ENCODE measurements around the gene DACH1.
A peak's percentile ranks its signal among the peaks of the same experiment; 100 is the strongest.
"Not testable (repeated sequence)": the region's sequence is repeated elsewhere in the genome, so short reads cannot be mapped to it uniquely, and the experiment has no call there.

The DACH1 gene

GRCh38 chr13:71828117-71828516, 38.9 kb downstream of the DACH1 start:
- DNase-seq = peak in 1 of 3 donors; percentile 14

DNA sequence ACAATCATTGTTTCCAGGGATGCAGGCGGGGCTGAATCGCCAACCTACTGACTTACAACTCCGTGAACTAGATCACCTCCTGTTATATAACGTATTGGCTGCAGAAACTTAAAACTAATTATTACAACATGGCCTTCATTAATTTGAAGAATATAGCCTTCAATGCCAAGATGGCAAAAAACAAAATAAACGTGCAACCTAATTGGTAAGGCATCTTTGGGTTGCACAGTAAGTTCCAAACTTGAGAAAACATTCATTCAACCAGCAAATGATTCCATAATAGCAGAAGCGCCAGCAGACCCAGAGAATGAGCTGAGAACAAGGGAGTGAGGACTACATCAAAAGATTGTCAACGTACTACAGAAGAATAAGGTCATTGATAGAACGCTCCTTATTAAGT, 39.8 kb downstream of the DACH1 start:
- DNase-seq = no peak

DNA sequence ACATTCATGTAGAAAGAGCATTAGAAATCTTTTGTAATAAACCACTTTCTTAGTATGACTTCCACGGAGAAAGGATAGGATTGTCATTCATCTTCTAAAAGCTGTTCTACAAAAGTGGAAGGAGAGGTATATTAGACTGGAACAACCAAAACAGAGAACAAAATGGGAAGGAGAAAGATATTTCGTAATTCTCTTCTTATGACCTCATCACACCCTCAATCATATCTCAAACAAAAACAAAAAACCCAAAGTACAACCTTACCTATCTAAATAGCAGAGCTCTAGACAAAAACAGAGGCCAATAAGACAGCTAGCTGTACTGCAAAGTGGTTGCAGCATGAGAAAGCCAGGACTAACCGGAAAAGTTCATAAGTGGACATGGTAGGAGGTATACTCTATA, 46.3 kb downstream of the DACH1 start:
- DNase-seq = peak; percentile 4 to 41 (median 37)

DNA sequence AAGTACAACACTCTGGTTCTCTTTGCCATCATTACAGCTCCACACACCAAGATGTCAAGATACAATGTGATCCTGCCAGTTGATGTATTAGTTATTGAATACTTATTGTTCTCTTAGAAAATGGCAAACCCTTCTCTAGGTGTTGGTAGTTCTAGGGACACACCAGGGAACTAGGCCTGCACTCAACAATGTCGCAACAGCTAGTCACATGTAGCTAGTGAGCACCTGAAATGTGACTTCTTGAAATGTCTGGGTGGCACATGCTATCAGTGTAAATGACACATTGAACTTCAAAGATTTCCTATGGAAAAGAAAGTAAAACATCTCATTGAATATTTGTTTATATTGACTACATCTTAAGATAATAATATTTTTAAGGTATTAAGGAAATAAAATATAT, 49.7 kb downstream of the DACH1 start:
- no peak for DNase-seq

GRCh38 chr13:71814806-71815360, 52.1 kb downstream of the DACH1 start:
- no peak for DNase-seq

DNA sequence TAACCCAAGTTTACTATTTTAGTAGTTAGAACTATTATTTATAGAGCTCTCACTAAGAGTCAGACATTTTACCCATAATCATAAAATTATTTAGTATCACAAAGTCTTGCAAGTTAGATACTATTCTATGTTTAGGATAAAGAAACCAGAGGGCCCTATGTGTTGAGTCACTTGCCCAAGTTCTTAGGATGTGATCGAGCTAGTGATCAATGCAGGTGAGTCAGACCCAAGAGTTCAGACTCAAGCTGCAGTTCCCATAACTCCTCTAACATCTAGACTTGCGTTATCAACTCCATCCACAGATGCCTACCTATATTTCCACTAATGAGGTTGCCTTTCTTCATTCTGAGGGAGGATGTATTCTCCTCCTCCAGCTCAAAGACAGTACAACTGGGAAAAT, 53.8 kb downstream of the DACH1 start:
- no peak for DNase-seq

- no peak for DNase-seq
Measured at GRCh38 chr13:71811344-71811743, 55.7 kb downstream of the DACH1 start.

DNA sequence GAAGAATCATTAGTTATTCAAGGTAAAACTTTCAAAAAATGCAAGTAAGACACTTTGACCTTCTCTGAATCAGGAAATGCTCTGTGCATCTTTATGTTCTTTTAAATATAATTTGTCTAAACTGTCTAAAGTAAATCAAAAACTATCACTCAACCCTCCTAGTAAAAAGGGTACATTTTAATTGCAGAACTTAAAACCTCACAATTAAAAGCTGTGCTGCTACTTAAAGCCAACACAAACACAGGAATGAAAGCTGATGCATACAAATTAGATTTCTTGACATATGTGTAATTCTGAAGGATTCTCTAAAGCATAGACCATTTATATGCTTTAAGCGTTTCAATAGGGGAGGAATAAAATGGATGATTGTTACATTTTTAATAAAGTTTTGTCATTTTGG, 58.3 kb downstream of the DACH1 start:
- DNase-seq = no peak

GRCh38 chr13:71806886-71807285, 60.1 kb downstream of the DACH1 start:
- DNase-seq = peak in 1 of 3 donors; percentile 12

DNA sequence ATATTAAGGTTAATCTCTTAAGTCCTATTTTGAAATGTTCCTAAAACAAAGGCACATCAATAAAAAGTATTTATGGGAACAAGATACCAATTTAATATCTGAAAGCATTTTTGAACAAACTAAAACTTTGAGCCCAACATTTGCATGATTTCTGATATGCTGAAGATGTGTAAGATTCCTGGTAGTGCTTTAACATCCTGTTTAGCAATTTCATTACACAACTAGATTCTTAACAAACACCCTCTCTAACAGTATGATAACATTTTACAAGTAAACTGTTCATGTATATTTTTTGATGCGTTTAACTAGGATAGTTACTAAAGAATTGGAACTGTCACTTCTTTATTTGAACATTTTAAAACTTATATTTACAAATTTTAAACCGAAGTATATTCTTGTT, 63.9 kb downstream of the DACH1 start:
- DNase-seq = peak in 1 of 3 donors; percentile 37

DNA sequence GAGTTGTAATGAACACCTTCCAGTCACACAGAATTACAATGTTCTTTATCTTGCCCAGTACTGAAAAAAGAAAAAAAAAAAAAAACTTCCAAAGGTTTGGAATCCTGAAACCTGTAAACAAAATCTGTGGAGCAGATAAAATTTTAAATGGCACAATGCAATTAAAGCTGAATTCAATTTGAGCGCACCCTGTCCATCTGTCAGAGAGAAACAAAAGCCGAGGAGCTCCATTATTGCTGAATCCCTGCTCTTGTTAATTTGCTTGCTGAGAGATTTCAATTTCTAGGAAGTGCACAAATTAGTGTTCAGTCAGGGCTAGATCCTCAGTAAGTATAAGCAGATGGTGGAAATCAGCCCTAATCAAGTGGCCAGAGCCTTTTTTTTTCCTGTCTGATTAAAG, 65.2 kb downstream of the DACH1 start:
- no peak for DNase-seq

GRCh38 chr13:71801165-71801760, 65.7 kb downstream of the DACH1 start:
- no peak for DNase-seq

GRCh38 chr13:71799324-71799723, 67.7 kb downstream of the DACH1 start:
- no peak for DNase-seq

DNA sequence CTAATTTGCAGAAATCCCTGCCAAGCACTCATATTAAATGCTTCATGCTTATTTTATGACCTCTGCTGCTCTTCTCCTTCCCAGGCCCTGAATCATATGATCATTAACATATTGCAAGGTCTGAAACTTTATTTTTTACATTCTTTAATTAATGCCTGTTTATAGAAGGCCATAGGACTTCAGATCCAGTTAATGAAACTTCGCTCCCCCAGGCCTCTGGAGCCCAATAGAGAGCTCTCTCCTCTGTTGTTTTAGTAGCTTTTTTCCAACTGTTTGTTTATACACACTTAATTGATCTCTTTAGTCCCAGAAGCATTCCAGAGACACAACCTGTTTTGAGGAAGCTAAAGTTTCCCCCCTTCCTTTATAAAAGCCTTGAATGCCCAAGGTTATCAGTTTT, 68.3 kb downstream of the DACH1 start:
- DNase-seq = no peak

DNA sequence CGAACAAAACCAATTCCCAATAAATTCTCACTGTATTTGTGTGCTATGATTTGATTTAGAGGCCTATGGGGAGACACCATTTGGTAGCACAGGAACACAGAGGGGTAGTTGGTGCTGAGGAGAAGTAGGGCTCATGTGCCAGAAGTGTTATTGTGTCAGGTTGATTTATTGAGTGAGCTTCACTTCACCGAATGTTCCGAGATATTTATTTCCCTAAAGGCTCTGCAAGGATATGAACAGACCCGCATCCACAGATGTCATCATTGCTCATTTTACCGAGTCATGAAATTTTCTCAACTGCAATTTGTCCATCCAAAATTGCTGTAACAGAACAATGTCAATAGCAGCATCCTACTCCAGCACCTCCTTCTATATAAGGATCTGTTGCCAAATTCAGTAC, 69.5 kb downstream of the DACH1 start:
- no peak for DNase-seq

- DNase-seq = no peak
Measured at GRCh38 chr13:71789693-71790329, 77.2 kb downstream of the DACH1 start.

GRCh38 chr13:71789037-71789436, 78.0 kb downstream of the DACH1 start:
- DNase-seq = no peak

GRCh38 chr13:71787414-71787813, 79.6 kb downstream of the DACH1 start:
- no peak for DNase-seq

- DNase-seq = no peak
Measured at GRCh38 chr13:71786875-71787274, 80.1 kb downstream of the DACH1 start.

DNA sequence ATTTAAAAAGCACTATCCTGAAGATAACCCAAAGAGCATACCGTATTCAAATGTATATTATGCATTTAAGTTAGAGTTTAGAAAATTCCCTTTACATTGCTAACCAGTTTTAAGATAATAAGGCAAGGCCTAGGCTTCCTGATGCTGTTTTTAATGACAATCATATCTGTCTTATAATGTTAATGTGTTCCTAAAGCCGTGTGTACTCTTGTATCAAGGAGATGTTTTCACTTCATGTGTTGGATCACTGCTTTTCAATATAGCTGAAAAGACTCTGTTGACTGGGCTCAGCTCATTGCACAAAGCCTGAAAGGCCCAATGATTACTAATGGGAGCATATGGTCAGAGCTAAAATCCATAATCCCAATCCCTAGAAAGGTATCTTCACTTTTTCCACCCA, 81.6 kb downstream of the DACH1 start:
- DNase-seq = no peak

- DNase-seq = no peak
Measured at GRCh38 chr13:71780546-71780945, 86.5 kb downstream of the DACH1 start.

DNA sequence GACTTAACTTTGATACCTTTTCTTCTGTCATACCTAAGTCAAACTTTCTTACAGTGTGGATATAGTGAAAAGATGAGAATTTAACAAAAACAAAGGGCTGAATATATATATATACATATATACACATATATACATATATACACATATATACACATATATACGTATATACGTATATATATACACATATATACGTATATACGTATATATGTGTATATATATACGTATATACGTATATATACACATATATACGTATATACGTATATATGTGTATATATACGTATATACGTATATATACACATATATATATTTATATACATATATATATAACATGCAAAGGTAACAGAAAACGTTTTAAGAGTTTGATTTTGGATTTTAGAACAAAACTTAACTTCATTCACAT, 88.0 kb downstream of the DACH1 start:
- DNase-seq = not testable (repeated sequence)

- DNase-seq = no peak
Measured at GRCh38 chr13:71775966-71776365, 91.0 kb downstream of the DACH1 start.

DNA sequence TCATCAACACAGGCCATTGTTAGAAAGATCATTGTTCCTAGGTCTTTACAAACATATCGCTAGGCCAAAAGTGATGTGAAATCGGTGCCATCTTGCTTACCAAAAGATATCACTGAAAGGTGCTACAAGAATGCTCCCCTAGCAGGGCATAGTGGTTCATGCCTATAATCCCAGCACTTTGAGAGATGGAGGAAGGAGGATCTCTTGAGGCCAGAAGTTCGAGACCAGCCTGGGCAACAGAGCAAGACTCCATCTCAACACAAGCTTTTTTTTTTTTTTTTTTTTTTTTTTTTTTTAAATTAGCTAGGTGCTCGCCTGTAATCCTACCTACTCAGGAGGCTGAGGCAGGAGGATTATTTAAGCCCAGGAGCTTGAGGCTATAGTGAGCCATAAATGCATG, 92.1 kb downstream of the DACH1 start:
- DNase-seq = no peak

DNA sequence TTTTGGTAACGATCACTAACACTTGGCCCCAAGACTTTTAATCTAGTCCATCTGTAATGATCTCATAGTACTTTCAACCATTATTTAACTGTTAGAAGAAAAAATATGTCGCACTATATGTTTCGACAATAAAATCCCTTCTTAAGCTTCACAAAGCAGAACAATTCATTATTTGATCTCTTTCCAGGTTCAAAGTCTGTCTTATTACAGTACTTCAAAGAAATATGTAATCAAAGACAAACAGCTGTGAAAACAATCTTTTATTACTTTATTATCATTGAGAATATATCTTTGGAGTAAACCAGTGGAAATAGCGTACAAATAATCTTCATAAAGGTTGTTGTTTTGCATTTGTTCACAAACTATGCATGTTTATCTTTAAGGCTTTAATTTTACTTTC, 93.5 kb downstream of the DACH1 start:
- no peak for DNase-seq

Data from suppressor macrophage treated with lipopolysaccharide for 1 hour (primary cell).